ENCODE data around the gene ATAD3C.

Gene ATAD3C

DNA sequence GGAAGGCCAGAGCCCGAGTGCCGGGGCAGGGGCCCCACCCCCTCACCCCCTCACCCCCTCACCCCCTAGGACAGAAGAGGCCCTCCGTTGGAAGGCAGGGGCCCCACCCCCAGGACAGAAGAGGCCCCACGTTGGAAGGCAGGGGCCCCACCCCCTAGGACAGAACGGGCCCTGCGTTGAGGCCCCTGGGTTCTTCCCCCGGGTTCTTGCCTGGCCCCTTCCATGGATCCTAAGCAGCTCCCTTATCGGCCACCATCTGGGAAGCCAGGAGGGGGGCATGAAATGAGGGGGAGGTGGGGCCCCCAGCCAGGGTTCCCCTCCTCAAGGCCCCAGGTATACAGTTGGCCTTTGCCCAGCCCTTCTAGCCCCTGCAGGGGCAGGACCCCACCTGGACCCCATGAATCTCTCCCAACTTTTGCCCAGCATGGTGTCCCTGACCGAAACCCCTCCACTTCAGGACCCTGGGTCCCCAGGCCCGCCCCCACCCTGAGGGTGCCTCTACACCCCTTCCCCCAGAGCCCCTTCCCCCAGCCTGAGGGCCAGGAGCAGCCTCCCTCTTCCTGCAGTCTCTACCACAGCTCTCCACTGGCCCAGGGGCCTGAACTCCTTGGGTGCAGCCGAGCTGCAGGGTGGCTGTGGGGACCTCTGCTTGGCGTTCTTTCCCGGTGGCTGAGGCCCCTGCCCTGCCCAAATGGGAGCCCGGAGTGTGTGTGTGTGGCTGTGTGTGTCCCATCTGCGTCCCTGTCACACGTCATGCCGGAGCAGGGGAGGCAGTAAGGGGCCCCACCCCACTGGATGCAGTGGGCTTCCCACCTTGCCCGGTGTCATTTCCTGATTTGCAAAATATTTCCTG lies 18.3 kb upstream of the ATAD3C start:
- Histone ChIP-seq H2AFZ (ENCODE audit: low read depth, low read length) (no peak overlapping the region), H3K27me3 (ENCODE audit: insufficient read depth, low read length) (no peaks in the 10 kb centered on the region), H3K4me3 (ENCODE audit: low read length) (no peak overlapping the region), H3K9me3 (ENCODE audit: low read length) (no peaks in the 10 kb centered on the region), H3K36me3 (ENCODE audit: insufficient read depth, low read length) (no peaks in the 10 kb centered on the region), H3K4me1 (ENCODE audit: insufficient read depth, low read length) (peaks cover 58% of the 10 kb centered on the region)

DNA sequence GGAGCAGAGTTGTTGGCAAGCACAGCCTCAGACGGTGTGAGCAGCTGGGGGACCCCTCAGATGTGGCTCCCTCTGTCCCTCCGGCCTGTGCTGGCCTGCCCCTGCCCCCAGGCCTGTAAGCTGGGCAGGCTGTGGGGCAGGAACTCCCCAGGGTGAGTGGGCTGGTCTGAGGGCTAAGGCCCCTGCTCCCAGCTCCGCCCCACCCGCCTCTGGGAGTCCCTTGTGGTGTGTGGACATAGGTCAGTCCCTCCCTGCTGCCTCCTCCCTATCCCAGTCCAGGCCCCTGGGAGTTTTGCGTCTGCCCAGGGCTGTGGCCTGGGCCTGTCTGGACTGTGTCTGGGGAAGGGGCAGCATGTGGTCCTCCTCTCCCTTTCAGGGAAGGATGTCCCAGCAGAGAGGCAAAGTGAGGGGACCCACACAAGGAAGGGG lies 17.6 kb upstream of the ATAD3C start:
- H3K4me3 ChIP-seq (ENCODE audit: low read length): no peak overlapping the region
- H3K27me3 ChIP-seq (ENCODE audit: insufficient read depth, low read length): no peaks in the 10 kb centered on the region
- no peaks in the 10 kb centered on the region for H3K36me3 ChIP-seq (ENCODE audit: insufficient read depth, low read length)
- H2AFZ ChIP-seq (ENCODE audit: low read depth, low read length): no peak overlapping the region
- no peaks in the 10 kb centered on the region for H3K9me3 ChIP-seq (ENCODE audit: low read length)
- H3K4me1 ChIP-seq (ENCODE audit: insufficient read depth, low read length): peaks cover 53% of the 10 kb centered on the region

DNA sequence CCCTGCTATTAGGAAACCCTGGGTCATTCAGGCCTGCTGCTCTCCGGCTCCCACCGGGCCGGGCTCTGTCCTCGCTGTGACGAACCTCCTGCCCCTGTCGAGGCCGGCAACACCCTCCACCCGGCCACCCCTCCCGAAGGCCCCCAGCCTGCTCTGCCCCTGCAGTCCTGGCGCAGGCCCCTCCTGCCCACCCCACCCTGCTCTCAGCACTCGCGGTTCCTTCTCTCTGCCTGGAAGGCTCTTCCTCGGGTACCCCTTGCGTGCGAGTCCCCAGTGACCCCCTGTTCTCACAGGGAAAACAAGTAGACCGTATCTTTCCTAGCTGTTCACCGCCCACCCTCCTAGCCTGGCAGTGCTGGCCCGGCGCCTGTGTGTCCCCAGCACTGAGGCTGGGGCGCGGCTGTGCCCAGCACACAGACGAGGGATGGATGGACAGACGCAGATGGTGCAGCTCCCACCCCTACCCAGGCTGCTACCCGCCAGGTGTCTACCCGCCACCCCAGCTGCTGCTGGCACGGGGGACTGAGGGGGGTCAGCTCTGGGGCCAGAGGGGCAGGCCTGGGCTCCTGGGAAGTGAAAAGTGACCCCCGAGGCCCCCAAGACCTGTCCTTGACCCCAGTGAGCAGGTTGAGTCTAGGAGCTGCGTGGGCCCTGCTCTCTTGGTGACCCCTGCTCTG lies 17.1 kb upstream of the ATAD3C start:
- H3K4me1 ChIP-seq (ENCODE audit: insufficient read depth, low read length): peaks cover 56% of the 10 kb centered on the region
- no peak overlapping the region for H3K4me3 ChIP-seq (ENCODE audit: low read length)
- no peak overlapping the region for H2AFZ ChIP-seq (ENCODE audit: low read depth, low read length)
- H3K27me3 ChIP-seq (ENCODE audit: insufficient read depth, low read length): no peaks in the 10 kb centered on the region
- no peaks in the 10 kb centered on the region for H3K36me3 ChIP-seq (ENCODE audit: insufficient read depth, low read length)
- no peaks in the 10 kb centered on the region for H3K9me3 ChIP-seq (ENCODE audit: low read length)

DNA sequence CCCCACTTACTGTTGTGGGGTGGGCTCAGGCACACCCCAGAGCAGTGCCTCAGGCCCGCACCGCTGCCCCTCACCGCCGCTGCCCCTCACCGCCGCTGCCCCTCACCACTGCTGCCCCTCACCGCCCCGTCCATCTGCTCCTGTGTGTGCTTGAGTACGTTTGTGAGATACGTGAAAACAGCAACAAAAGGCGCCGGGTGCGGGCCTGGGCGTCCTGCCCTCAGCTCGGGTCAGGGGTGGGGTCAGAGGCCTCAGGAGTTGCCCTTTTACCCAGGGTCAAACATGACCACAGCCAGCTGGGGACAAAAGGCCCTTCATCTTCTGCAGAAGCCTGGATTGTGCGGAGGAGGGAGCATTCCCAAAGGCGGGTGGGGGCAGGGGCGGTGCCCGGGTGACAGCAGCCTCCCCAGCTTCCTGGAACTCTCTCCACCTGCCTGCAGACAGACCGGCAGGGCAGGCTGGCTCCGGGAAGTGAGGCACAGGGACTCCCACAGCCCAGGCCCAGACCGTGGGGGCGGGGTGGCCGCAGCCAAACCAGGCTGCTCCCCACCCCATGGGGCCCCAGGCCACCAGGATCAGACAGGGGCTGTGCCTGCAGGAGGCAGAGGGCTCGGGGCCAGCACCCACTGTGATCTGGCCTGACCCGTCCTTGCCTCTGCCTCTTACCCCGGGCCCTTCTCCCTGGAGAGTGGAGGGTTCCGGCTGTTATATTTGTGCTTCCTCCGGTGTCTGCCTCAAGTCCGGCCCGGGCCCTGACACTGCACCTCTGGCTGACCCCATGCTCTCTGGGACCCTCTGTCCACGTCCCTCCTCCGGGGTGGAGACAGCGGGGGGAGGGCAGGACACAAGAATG lies 16.3 kb upstream of the ATAD3C start:
- Histone ChIP-seq H3K9me3 (ENCODE audit: low read length) (no peaks in the 10 kb centered on the region), H3K4me1 (ENCODE audit: insufficient read depth, low read length) (peaks cover 61% of the 10 kb centered on the region), H2AFZ (ENCODE audit: low read depth, low read length) (peak overlapping the region; percentile 26), H3K27me3 (ENCODE audit: insufficient read depth, low read length) (no peaks in the 10 kb centered on the region), H3K4me3 (ENCODE audit: low read length) (peak overlapping the region; percentile 26), H3K36me3 (ENCODE audit: insufficient read depth, low read length) (no peaks in the 10 kb centered on the region)

DNA sequence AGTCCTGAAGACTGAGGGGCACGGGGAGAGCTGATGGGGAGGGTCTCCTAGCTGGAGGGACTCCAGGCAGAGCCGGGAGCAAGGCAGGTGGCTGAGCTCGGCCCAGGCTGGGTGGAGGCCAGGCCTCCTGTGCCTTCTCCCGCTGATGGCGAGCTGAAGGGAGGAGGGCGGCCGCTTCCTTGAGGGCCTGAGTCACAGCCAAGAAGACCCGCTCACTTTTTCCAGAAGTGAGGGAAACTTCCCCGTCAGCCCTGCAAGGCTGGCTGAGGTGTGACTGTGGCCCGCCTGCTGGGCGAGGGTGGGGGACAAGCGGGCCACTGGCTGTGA lies 15.7 kb upstream of the ATAD3C start:
- peak overlapping the region; percentile 26 for H3K4me3 ChIP-seq (ENCODE audit: low read length)
- H3K27me3 ChIP-seq (ENCODE audit: insufficient read depth, low read length): no peaks in the 10 kb centered on the region
- H3K36me3 ChIP-seq (ENCODE audit: insufficient read depth, low read length): no peaks in the 10 kb centered on the region
- peak overlapping the region; percentile 26 for H2AFZ ChIP-seq (ENCODE audit: low read depth, low read length)
- peaks cover 61% of the 10 kb centered on the region for H3K4me1 ChIP-seq (ENCODE audit: insufficient read depth, low read length)
- H3K9me3 ChIP-seq (ENCODE audit: low read length): no peaks in the 10 kb centered on the region

DNA sequence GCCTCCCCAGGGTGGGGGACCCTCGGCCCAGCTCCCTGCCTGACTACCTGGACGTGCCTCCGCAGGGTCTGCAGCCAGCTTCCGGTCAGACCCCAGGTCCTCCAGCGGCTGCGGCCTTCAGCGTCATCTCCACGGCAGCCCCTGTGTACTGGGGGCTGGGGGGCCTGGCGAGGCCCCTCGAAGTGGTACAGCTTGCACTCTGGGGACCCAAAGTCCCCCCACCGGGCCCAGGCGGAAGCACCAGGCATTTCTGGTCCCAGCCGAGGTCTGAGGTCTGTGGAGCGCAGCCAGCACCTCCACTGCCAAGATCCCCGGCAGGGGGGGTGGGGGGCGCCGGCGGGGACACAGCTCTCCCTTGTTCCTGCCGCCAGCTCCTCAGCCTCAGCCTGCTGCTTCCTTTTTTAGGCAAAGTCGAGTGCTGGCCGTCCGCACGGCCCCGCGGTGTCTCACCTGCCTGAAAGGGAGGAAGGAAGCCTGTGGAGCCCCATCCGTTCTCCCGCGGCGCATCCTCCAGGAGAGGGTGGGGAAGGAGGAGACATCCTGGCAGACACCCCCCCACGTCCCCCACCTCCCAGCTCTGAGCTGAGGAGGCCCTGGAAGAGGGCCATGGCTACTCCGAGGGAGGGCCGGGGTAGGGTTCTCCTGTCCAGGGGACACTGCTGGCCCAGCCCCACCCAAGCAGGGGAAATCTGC lies 15.2 kb upstream of the ATAD3C start:
- no peaks in the 10 kb centered on the region for H3K9me3 ChIP-seq (ENCODE audit: low read length)
- peaks cover 61% of the 10 kb centered on the region for H3K4me1 ChIP-seq (ENCODE audit: insufficient read depth, low read length)
- no peaks in the 10 kb centered on the region for H3K27me3 ChIP-seq (ENCODE audit: insufficient read depth, low read length)
- no peaks in the 10 kb centered on the region for H3K36me3 ChIP-seq (ENCODE audit: insufficient read depth, low read length)
- H3K4me3 ChIP-seq (ENCODE audit: low read length): peak overlapping the region; percentile 26
- H2AFZ ChIP-seq (ENCODE audit: low read depth, low read length): peak overlapping the region; percentile 26

DNA sequence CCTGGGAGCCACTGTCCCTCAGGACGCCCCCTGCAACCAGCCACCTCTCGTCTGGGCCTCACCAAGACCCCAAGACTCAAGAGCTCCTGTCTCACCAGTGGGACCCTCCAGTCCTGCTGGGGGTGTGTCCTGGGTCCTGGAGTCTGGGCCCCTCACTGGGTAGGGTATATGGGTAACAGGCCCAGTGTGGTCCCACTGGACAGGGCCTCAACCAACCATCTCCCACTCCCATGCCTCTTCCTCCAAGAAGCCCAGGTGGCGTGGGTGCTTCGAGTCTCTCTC lies 14.7 kb upstream of the ATAD3C start:
- no peaks in the 10 kb centered on the region for H3K9me3 ChIP-seq (ENCODE audit: low read length)
- no peak overlapping the region for H2AFZ ChIP-seq (ENCODE audit: low read depth, low read length)
- no peak overlapping the region for H3K4me3 ChIP-seq (ENCODE audit: low read length)
- peaks cover 61% of the 10 kb centered on the region for H3K4me1 ChIP-seq (ENCODE audit: insufficient read depth, low read length)
- H3K27me3 ChIP-seq (ENCODE audit: insufficient read depth, low read length): no peaks in the 10 kb centered on the region
- no peaks in the 10 kb centered on the region for H3K36me3 ChIP-seq (ENCODE audit: insufficient read depth, low read length)

DNA sequence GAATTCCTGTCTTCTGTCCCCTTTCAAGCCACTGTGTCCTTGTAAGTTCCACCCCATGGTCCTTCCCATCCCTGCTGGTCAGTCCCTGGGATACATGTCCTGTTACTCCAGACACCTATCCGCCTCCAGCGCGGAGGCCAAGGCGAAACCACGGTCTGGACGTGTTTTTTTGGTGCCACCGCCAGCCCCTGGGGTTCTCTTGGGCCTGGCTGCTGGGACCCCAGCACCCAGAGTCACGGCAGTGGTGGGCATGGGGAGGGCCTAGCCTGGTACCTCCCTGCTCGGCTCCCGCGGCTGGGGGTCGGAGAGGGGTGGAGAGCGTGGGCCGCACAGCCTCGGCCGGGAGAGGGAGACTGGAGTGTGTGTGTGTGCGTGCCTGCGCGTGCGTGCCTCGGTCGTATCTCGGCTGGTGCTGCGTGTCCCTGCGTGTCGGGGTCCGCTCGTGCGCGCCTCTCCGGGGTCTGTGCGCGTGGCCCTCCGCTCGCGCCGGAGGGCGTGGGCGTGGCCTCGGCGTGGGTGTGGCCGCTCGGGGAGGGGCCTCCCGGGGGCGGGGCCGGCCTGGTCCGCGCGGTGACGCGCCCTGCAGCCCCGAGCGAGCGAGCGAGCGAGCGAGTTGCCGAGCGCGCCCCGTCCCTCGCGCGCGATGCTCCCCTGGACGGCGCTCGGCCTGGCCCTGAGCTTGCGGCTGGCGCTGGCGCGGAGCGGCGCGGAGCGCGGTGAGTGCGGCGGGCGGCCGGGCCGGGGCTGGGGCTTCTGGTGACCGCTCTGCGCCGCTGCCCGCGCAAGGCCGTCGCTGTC lies 14.2 kb upstream of the ATAD3C start, which contains the start of gene VWA1:
Gene VWA1, plus strand, starts transcription at position 585 of the 798 bp plus-strand sequence. Its CDS starts 59 bp downstream, at position 644.
- H3K36me3 ChIP-seq (ENCODE audit: insufficient read depth, low read length): no peaks in the 10 kb centered on the region
- H3K4me3 ChIP-seq (ENCODE audit: low read length): peak within 1 kb of the TSS; percentile 25
- H3K4me1 ChIP-seq (ENCODE audit: insufficient read depth, low read length): peaks cover 58% of the 10 kb centered on the region
- H3K9me3 ChIP-seq (ENCODE audit: low read length): no peaks in the 10 kb centered on the region
- H3K27me3 ChIP-seq (ENCODE audit: insufficient read depth, low read length): no peaks in the 10 kb centered on the region
- H2AFZ ChIP-seq (ENCODE audit: low read depth, low read length): no peak within 1 kb of the TSS

DNA sequence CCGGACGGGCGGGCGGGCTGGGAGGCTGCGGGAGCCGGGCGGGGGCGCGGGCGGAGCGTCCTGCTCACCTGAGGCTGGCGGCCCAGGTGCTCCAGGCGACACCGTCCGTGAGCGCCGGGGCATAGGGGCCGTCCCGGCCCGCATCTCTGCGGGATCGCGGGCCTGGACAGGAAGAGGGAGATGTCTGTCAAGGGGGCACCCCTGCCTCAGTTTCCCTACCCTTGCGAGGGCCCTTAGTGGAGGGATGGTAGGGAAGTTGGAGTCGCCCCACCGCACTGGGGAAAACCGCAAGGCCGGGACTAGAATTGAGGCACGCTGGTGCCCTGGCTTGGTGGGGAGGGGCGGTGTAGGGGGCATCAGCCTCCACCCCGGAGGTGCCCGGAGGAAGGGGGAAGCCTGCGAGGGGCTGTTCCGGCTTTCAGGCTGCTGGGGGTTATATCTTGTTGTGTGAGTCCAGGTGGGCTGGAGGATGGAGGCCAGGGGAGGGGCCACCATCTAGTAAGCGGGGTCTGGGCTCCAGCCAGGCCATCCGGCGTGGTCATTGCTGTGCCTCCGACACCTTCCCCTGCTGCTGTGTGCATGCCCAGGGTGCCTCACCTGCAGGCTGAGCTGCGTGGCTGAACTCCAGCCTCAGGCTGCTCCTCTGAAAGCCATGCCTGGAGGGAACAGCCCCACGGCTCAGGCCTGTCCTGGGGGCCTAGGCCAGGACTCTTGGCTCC lies 13.4 kb upstream of the ATAD3C start:
- no peaks in the 10 kb centered on the region for H3K9me3 ChIP-seq (ENCODE audit: low read length)
- H3K4me3 ChIP-seq (ENCODE audit: low read length): peak overlapping the region; percentile 25
- peaks cover 57% of the 10 kb centered on the region for H3K4me1 ChIP-seq (ENCODE audit: insufficient read depth, low read length)
- no peak overlapping the region for H2AFZ ChIP-seq (ENCODE audit: low read depth, low read length)
- H3K36me3 ChIP-seq (ENCODE audit: insufficient read depth, low read length): no peaks in the 10 kb centered on the region
- no peaks in the 10 kb centered on the region for H3K27me3 ChIP-seq (ENCODE audit: insufficient read depth, low read length)

DNA sequence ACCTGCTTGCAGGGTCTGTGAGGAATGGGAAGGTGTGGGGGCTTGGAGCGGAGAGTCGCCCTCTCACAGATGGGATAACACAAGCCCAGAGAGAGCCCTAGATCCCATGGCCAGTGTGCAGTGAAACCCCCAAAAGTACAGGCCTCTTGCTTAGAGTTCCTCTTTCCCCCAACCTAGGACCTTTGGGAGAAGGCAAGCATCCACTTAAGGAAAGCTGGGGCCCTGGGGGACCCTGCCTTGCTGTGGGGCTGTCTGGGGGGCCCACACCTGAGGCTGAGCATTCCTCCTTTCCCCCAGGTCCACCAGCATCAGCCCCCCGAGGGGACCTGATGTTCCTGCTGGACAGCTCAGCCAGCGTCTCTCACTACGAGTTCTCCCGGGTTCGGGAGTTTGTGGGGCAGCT lies 12.9 kb upstream of the ATAD3C start:
- Histone ChIP-seq H3K4me3 (ENCODE audit: low read length) (no peak overlapping the region), H3K36me3 (ENCODE audit: insufficient read depth, low read length) (no peaks in the 10 kb centered on the region), H3K27me3 (ENCODE audit: insufficient read depth, low read length) (no peaks in the 10 kb centered on the region), H2AFZ (ENCODE audit: low read depth, low read length) (no peak overlapping the region), H3K9me3 (ENCODE audit: low read length) (no peaks in the 10 kb centered on the region), H3K4me1 (ENCODE audit: insufficient read depth, low read length) (peaks cover 51% of the 10 kb centered on the region)

DNA sequence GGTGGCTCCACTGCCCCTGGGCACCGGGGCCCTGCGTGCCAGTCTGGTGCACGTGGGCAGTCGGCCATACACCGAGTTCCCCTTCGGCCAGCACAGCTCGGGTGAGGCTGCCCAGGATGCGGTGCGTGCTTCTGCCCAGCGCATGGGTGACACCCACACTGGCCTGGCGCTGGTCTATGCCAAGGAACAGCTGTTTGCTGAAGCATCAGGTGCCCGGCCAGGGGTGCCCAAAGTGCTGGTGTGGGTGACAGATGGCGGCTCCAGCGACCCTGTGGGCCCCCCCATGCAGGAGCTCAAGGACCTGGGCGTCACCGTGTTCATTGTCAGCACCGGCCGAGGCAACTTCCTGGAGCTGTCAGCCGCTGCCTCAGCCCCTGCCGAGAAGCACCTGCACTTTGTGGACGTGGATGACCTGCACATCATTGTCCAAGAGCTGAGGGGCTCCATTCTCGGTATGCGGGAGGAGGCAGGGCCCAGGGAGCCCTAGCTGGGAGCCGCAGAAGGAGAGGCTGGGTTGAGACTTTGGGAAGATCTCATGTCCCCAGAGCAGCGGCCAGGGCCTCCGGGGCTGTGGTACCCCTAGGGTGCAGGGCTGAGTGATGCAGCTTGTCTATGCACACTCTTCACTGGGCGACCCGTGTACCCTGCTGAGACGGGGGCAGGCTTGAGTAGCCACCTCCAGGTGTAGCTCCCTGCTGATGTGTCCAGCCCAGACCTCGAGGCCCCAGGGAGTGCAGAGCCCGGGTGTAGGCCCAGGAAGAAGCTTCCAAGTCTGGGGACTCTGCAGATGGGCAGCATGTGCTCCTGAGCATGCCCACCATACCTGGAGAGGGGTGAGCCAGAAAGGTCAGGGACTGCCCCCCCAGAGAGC lies 12.2 kb upstream of the ATAD3C start:
- peaks cover 45% of the 10 kb centered on the region for H3K4me1 ChIP-seq (ENCODE audit: insufficient read depth, low read length)
- H3K9me3 ChIP-seq (ENCODE audit: low read length): no peaks in the 10 kb centered on the region
- no peaks in the 10 kb centered on the region for H3K36me3 ChIP-seq (ENCODE audit: insufficient read depth, low read length)
- no peak overlapping the region for H2AFZ ChIP-seq (ENCODE audit: low read depth, low read length)
- H3K4me3 ChIP-seq (ENCODE audit: low read length): no peak overlapping the region
- no peaks in the 10 kb centered on the region for H3K27me3 ChIP-seq (ENCODE audit: insufficient read depth, low read length)
